BLaER1 treated with 17β-estradiol and CSF1 and Interleukin-3, amounts not matched to agents 10 nM and 100 nM (cell line): ENCODE results near the gene ABCC4.

Experiments used
- H3K27ac ChIP-seq, 11 experiments: shearing (Covaris generic); formaldehyde crosslinking; 2 replicates each; pipeline ENCODE4 v1.8.1; 2022
- H3K27me3 ChIP-seq, 11 experiments: shearing (Covaris generic); formaldehyde crosslinking; 2 replicates each; pipeline ENCODE4 v1.8.1; 2022
- H3K36me3 ChIP-seq, 11 experiments: shearing (Covaris generic); formaldehyde crosslinking; 2 replicates each; pipeline ENCODE4 v1.8.1; 2022
- H3K4me1 ChIP-seq, 10 experiments: shearing (Covaris generic); formaldehyde crosslinking; 2 replicates each; pipeline ENCODE4 v1.8.1; 2022
- H3K4me2 ChIP-seq, 11 experiments: shearing (Covaris generic); formaldehyde crosslinking; 2 replicates each; pipeline ENCODE4 v1.8.1; 2022
- H3K4me3 ChIP-seq, 10 experiments: shearing (Covaris generic); formaldehyde crosslinking; 2 replicates each; pipeline ENCODE4 v1.8.1; 2022
- H3K9ac ChIP-seq, 11 experiments: shearing (Covaris generic); formaldehyde crosslinking; 2 replicates each; pipeline ENCODE4 v1.8.1; 2022
- H3K9me3 ChIP-seq, 11 experiments: shearing (Covaris generic); formaldehyde crosslinking; replicated peaks in 1 of 11; 2 replicates each; pipeline ENCODE4 v1.8.1; 2022
- H4K20me1 ChIP-seq, 11 experiments: shearing (Covaris generic); formaldehyde crosslinking; 2 replicates each; pipeline ENCODE4 v1.8.1; 2022
- Cebpa-rat ChIP-seq, 11 experiments: shearing (Covaris generic); IDR thresholded peaks; 2 replicates each; pipeline ENCODE4 v1.8.1; 2022

Gene ABCC4

GRCh38 chr13:94988654-94989053 is 312.6 kb downstream of the ABCC4 start:
- H3K36me3 ChIP-seq, result no peaks in the 10 kb centered on the region
- no peak overlapping the region for H3K4me3 ChIP-seq
- no peaks in the 10 kb centered on the region for H3K4me1 ChIP-seq
- no peak overlapping the region for H3K4me2 ChIP-seq
- no peak overlapping the region for H3K9ac ChIP-seq
- H3K27me3 ChIP-seq, result no peaks in the 10 kb centered on the region
- TF ChIP-seq Cebpa-rat (IDR thresholded peaks at IDR 0.05), result no peak
- H3K9me3 ChIP-seq, result no peaks in the 10 kb centered on the region
- H3K27ac ChIP-seq, result no peak overlapping the region
- no peaks in the 10 kb centered on the region for H4K20me1 ChIP-seq

- Histone ChIP-seq H3K27ac (no peak overlapping the region), H4K20me1 (no peaks in the 10 kb centered on the region), H3K4me3 (no peak overlapping the region), H3K4me2 (no peak overlapping the region), H3K9ac (no peak overlapping the region), H3K27me3 (no peaks in the 10 kb centered on the region), H3K36me3 (no peaks in the 10 kb centered on the region), H3K9me3 (no peaks in the 10 kb centered on the region), H3K4me1 (no peaks in the 10 kb centered on the region)
- TF ChIP-seq Cebpa-rat (IDR thresholded peaks at IDR 0.05), result no peak
These were observed 313.4 kb downstream of the ABCC4 start for GRCh38 chr13:94987869-94988268.

- H3K27ac ChIP-seq, result no peak overlapping the region
- H3K4me2 ChIP-seq, result no peak overlapping the region
- H3K4me1 ChIP-seq, result no peaks in the 10 kb centered on the region
- no peak overlapping the region for H3K4me3 ChIP-seq
- no peaks in the 10 kb centered on the region for H3K9me3 ChIP-seq
- no peak for TF ChIP-seq Cebpa-rat (IDR thresholded peaks at IDR 0.05)
- H3K27me3 ChIP-seq, result no peaks in the 10 kb centered on the region
- H4K20me1 ChIP-seq, result no peaks in the 10 kb centered on the region
- H3K9ac ChIP-seq, result no peak overlapping the region
- no peaks in the 10 kb centered on the region for H3K36me3 ChIP-seq
These were observed 314.2 kb downstream of the ABCC4 start for GRCh38 chr13:94987081-94987480.

GRCh38 chr13:94984958-94985357 is 316.3 kb downstream of the ABCC4 start:
- H3K36me3 ChIP-seq, result no peaks in the 10 kb centered on the region
- H3K4me2 ChIP-seq, result no peak overlapping the region
- H3K27me3 ChIP-seq, result no peaks in the 10 kb centered on the region
- no peak overlapping the region for H3K9ac ChIP-seq
- H4K20me1 ChIP-seq, result no peaks in the 10 kb centered on the region
- no peak for TF ChIP-seq Cebpa-rat (IDR thresholded peaks at IDR 0.05)
- no peak overlapping the region for H3K27ac ChIP-seq
- no peaks in the 10 kb centered on the region for H3K9me3 ChIP-seq
- no peak overlapping the region for H3K4me3 ChIP-seq
- H3K4me1 ChIP-seq, result no peaks in the 10 kb centered on the region

- no peak overlapping the region for H3K4me3 ChIP-seq
- H3K4me1 ChIP-seq, result no peaks in the 10 kb centered on the region
- H4K20me1 ChIP-seq, result no peaks in the 10 kb centered on the region
- TF ChIP-seq Cebpa-rat (IDR thresholded peaks at IDR 0.05), result no peak
- no peak overlapping the region for H3K4me2 ChIP-seq
- H3K9me3 ChIP-seq, result no peaks in the 10 kb centered on the region
- H3K27me3 ChIP-seq, result no peaks in the 10 kb centered on the region
- no peak overlapping the region for H3K27ac ChIP-seq
- no peak overlapping the region for H3K9ac ChIP-seq
- no peaks in the 10 kb centered on the region for H3K36me3 ChIP-seq
These were observed 322.7 kb downstream of the ABCC4 start for GRCh38 chr13:94978516-94978915.

GRCh38 chr13:94974015-94974951 is 327.0 kb downstream of the ABCC4 start:
- no peak overlapping the region for H3K4me2 ChIP-seq

GRCh38 chr13:94972262-94972661 is 329.0 kb downstream of the ABCC4 start:
- no peak for TF ChIP-seq Cebpa-rat (IDR thresholded peaks at IDR 0.05)
- Histone ChIP-seq H3K36me3 (no peaks in the 10 kb centered on the region), H3K9ac (no peak overlapping the region), H3K4me1 (no peaks in the 10 kb centered on the region), H3K4me3 (no peak overlapping the region), H3K4me2 (no peak overlapping the region), H3K27me3 (peaks cover 15 to 26% (median 21%) of the 10 kb centered on the region in 11 experiments), H3K27ac (no peak overlapping the region), H4K20me1 (no peaks in the 10 kb centered on the region), H3K9me3 (peaks cover 13 to 16% (median 15%) of the 10 kb centered on the region in 11 experiments; a peak in 20 of 22 replicates)

More at GRCh38 chr13:94974015-94974951, 327.0 kb downstream of the ABCC4 start:
- Histone ChIP-seq H3K9ac (no peak overlapping the region), H3K27ac (no peak overlapping the region), H3K27me3 (peaks cover 0 to 6% (median under 1%) of the 10 kb centered on the region in 11 experiments; a peak in 10 of 22 replicates), H3K4me1 (no peaks in the 10 kb centered on the region), H3K36me3 (no peaks in the 10 kb centered on the region), H3K4me3 (no peak overlapping the region), H3K9me3 (no peaks in the 10 kb centered on the region), H4K20me1 (no peaks in the 10 kb centered on the region)
- TF ChIP-seq Cebpa-rat (IDR thresholded peaks at IDR 0.05), result no peak
